Esophagus squamous epithelium (tissue), 4 donors: Measurements from ENCODE around the gene ATP2A2.

Source experiments
- POLR2A ChIP-seq, 4 donors: fragments of 450-650 bp; IDR thresholded peaks; one replicate each; pipeline ENCODE4 v1.6.1; 2017; ENCODE audit warnings: antibody characterized with exemption in 4 of 4, mild to moderate bottlenecking in 4 of 4, moderate library complexity in 3 of 4
- TF ChIP-seq, protein P1 (sequence below), 6 experiments: fragments of 450-650 bp in 4 of 6; fragments of 200-600 bp in 2 of 6; sonication (generic) in 2 of 6; IDR thresholded peaks; one replicate each; pipeline ENCODE4 v1.5.1; 2016 to 2019; ENCODE audit warnings: antibody characterized with exemption in 6 of 6, mild to moderate bottlenecking in 4 of 6, moderate library complexity in 4 of 6

DNA sequence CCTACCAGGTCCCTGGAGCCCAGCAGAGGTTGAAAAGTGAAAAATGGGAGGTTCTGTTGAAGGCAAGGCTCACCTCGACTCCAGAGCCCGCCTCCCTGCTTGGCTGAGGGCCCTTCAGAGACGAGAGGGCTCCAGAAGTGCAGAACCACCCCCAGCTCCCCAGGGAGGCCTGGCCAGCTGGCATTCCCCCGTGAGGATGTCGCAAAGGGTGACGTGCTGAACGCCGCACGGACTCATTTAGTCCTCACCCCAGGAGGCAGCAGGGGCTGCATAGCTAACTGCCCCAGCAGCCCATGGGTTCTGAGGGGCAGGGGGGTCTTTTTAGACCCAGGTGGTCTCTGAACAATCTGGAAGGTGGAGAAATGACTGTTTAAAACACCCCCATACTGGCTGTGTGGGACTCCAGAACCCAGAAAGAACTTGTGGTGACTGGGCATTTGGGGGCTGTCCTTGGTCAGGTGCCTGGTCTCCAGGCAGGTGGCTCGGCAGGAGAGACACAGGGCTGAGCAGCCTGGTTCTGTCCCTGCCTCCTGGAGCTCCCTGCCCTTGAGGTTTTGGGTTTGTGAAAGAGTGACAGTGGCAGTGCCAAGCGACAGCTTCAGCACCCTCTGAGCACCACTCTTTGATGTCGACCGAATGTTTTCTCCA, 90.5 kb downstream of the ATP2A2 start:
- TF ChIP-seq, protein P1, sequence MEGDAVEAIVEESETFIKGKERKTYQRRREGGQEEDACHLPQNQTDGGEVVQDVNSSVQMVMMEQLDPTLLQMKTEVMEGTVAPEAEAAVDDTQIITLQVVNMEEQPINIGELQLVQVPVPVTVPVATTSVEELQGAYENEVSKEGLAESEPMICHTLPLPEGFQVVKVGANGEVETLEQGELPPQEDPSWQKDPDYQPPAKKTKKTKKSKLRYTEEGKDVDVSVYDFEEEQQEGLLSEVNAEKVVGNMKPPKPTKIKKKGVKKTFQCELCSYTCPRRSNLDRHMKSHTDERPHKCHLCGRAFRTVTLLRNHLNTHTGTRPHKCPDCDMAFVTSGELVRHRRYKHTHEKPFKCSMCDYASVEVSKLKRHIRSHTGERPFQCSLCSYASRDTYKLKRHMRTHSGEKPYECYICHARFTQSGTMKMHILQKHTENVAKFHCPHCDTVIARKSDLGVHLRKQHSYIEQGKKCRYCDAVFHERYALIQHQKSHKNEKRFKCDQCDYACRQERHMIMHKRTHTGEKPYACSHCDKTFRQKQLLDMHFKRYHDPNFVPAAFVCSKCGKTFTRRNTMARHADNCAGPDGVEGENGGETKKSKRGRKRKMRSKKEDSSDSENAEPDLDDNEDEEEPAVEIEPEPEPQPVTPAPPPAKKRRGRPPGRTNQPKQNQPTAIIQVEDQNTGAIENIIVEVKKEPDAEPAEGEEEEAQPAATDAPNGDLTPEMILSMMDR (IDR thresholded peaks at IDR 0.05): no peak
- TF ChIP-seq POLR2A (IDR thresholded peaks at IDR 0.05): no peak
